Panc1 (cell line): ENCODE measurements around the gene CCDC180.

Source experiments
- POLR2AphosphoS5 ChIP-seq: IDR thresholded peaks from 2 replicates; pipeline ENCODE4 v1.6.1; 2012; ENCODE audit warnings: mild to moderate bottlenecking, low read depth, low read length, moderate library complexity
- SIN3A ChIP-seq: IDR thresholded peaks from 2 replicates; pipeline ENCODE4 v1.6.1; 2012; ENCODE audit warnings: low read depth, mild to moderate bottlenecking, low read length, moderate library complexity, borderline replicate concordance; ENCODE audit not compliant: insufficient read depth
- TCF7L2 ChIP-seq: IDR thresholded peaks from 2 replicates; pipeline ENCODE4 v1.6.1; 2011; ENCODE audit warnings: mild to moderate bottlenecking, low read depth, low read length, inconsistent platforms
- TF ChIP-seq, protein P1 (sequence below): fragments of 450-650 bp; IDR thresholded peaks from 2 replicates; pipeline ENCODE4 v1.5.1; 2017; ENCODE audit warnings: mild to moderate bottlenecking
- TF ChIP-seq, protein P2 (sequence below), 2 experiments: IDR thresholded peaks; 2 replicates each; pipeline ENCODE4 v1.6.1; 2011 to 2012; ENCODE audit warnings: low read depth in 2 of 2, control low read depth in 1 of 2, low read length in 1 of 2, mild to moderate bottlenecking in 1 of 2, moderate library complexity in 1 of 2; ENCODE audit not compliant: insufficient read depth in 1 of 2

DNA sequence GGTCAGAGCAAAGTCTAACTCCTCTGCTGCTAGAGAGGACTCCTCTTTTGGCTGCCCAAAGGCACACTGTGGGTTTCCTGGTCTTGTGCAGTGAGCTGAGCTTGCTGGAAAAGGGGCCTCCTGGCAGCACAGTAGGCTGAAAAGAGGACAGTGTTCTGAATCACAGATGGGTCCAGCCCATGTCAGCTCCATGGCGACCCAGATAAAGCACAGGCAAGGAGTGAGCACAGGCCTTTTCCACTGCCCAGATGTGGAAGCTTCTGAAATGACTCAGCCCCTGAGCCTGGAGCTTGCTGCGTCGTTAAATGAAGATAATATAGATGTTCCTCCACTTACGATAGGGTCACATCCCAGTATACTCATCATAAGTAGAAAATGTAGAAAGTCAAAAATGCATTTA, 8.1 kb downstream of the CCDC180 start:
- TF ChIP-seq, protein P1, sequence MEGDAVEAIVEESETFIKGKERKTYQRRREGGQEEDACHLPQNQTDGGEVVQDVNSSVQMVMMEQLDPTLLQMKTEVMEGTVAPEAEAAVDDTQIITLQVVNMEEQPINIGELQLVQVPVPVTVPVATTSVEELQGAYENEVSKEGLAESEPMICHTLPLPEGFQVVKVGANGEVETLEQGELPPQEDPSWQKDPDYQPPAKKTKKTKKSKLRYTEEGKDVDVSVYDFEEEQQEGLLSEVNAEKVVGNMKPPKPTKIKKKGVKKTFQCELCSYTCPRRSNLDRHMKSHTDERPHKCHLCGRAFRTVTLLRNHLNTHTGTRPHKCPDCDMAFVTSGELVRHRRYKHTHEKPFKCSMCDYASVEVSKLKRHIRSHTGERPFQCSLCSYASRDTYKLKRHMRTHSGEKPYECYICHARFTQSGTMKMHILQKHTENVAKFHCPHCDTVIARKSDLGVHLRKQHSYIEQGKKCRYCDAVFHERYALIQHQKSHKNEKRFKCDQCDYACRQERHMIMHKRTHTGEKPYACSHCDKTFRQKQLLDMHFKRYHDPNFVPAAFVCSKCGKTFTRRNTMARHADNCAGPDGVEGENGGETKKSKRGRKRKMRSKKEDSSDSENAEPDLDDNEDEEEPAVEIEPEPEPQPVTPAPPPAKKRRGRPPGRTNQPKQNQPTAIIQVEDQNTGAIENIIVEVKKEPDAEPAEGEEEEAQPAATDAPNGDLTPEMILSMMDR, result no peak
- TF ChIP-seq POLR2AphosphoS5 (no peak), SIN3A (no peak), TCF7L2 (no peak)
- TF ChIP-seq, protein P2, sequence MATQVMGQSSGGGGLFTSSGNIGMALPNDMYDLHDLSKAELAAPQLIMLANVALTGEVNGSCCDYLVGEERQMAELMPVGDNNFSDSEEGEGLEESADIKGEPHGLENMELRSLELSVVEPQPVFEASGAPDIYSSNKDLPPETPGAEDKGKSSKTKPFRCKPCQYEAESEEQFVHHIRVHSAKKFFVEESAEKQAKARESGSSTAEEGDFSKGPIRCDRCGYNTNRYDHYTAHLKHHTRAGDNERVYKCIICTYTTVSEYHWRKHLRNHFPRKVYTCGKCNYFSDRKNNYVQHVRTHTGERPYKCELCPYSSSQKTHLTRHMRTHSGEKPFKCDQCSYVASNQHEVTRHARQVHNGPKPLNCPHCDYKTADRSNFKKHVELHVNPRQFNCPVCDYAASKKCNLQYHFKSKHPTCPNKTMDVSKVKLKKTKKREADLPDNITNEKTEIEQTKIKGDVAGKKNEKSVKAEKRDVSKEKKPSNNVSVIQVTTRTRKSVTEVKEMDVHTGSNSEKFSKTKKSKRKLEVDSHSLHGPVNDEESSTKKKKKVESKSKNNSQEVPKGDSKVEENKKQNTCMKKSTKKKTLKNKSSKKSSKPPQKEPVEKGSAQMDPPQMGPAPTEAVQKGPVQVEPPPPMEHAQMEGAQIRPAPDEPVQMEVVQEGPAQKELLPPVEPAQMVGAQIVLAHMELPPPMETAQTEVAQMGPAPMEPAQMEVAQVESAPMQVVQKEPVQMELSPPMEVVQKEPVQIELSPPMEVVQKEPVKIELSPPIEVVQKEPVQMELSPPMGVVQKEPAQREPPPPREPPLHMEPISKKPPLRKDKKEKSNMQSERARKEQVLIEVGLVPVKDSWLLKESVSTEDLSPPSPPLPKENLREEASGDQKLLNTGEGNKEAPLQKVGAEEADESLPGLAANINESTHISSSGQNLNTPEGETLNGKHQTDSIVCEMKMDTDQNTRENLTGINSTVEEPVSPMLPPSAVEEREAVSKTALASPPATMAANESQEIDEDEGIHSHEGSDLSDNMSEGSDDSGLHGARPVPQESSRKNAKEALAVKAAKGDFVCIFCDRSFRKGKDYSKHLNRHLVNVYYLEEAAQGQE (IDR thresholded peaks at IDR 0.05; ENCODE audit: insufficient read depth in 1 of 2, low read depth in 2 of 2, low read length in 1 of 2), result no peak
